OCI-LY3 (cell line): ENCODE results near the gene GBP7.

Experiments
- EZH2phosphoT487 ChIP-seq: fragments of 200-600 bp; shearing (Covaris generic); IDR thresholded peaks from 2 replicates; pipeline ENCODE4 v1.6.1; 2018; ENCODE audit warnings: antibody characterized with exemption, mixed run types, low read depth
- TF ChIP-seq, protein P1 (sequence below): fragments of 200-600, 300-600 bp; sonication (generic); IDR thresholded peaks from 2 replicates; pipeline ENCODE4 v1.5.1; 2014; ENCODE audit warnings: antibody characterized with exemption, low read length, low read depth

DNA sequence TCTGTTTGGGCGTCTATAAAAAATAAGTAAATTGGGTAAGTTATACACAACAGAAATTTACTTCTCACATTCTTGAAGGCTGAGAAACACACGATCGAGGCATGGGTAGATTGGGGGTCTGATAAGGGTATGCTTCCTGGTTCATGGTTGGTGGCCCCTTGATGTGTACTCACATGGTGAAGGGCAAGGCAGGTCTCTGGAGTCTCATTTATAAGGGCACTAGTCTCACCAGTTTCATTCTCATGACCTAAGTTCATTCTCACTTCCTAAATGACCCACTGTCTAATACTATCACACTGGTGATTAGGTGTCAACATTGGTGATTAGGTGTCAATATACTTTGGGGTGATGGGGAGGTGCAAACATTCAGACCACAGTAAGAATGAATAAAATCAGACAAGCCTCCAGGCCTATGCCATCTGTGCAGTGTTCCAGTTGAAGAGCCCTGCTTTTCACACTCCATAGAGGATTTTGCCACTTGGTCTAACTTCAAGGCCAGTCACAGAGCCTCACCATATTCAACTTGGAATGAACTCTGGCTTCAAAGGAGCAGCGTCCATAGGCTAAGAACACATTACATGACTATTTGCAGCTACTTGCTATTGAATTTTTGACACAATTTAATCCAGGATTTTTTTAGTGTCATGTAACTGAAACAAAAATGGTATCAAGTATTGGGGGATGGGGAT is 25.4 kb upstream of the GBP7 start:
- TF ChIP-seq, protein P1, sequence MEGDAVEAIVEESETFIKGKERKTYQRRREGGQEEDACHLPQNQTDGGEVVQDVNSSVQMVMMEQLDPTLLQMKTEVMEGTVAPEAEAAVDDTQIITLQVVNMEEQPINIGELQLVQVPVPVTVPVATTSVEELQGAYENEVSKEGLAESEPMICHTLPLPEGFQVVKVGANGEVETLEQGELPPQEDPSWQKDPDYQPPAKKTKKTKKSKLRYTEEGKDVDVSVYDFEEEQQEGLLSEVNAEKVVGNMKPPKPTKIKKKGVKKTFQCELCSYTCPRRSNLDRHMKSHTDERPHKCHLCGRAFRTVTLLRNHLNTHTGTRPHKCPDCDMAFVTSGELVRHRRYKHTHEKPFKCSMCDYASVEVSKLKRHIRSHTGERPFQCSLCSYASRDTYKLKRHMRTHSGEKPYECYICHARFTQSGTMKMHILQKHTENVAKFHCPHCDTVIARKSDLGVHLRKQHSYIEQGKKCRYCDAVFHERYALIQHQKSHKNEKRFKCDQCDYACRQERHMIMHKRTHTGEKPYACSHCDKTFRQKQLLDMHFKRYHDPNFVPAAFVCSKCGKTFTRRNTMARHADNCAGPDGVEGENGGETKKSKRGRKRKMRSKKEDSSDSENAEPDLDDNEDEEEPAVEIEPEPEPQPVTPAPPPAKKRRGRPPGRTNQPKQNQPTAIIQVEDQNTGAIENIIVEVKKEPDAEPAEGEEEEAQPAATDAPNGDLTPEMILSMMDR, result no peak
- TF ChIP-seq EZH2phosphoT487, result no peak
